ENCODE results near the gene RAD50.
A peak's percentile ranks its signal among the peaks of the same experiment; 100 is the strongest.
"Not testable (repeated sequence)": the region's sequence is repeated elsewhere in the genome, so short reads cannot be mapped to it uniquely, and the experiment has no call there.

Gene RAD50

DNA sequence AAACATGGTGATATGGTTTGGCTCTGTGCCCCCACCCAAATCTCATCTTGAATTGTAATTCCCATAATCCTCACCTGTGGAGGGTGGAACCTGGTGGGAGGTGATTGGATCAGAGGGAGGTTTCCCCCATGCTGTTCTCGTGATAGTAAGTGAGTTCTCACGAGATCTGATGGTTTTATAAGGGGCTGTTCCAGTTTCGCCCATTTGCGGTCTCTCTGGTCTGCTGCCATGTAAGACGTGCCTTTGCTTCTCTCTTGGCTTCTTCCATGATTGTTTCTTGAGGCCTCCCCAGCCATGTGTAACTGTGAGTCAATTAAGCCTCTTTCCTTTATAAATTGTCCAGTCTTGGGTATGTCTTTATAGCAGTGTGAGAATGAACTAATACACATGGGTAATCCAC lies 31.9 kb upstream of the RAD50 start:
- not testable (repeated sequence) for H2BK120ac ChIP-seq (ENCODE audit: low read depth, low read length); H4K8ac ChIP-seq (ENCODE audit: low read depth, low read length); H2BK5ac ChIP-seq (ENCODE audit: low read length); H3K27ac ChIP-seq (replicated peaks; ENCODE audit: low read length); H3K4me3 ChIP-seq (ENCODE audit: low read length in 2 of 2); H3K4ac ChIP-seq (ENCODE audit: low read length); H4K91ac ChIP-seq (ENCODE audit: low read depth, low read length, poor library complexity); DNase-seq (ENCODE audit: low spot score); H3K36me3 ChIP-seq (replicated peaks in 1 of 2; ENCODE audit: control insufficient read depth in 2 of 2, insufficient read depth in 2 of 2, low read length in 2 of 2); H3K14ac ChIP-seq (ENCODE audit: low read length); H2BK12ac ChIP-seq (ENCODE audit: low read length); H2BK15ac ChIP-seq (ENCODE audit: low read length); H3K18ac ChIP-seq (ENCODE audit: low read length); H3K79me1 ChIP-seq (ENCODE audit: low read depth, low read length); H3K23ac ChIP-seq (ENCODE audit: low read depth, low read length, poor library complexity); H2AFZ ChIP-seq (ENCODE audit: low read length); H3K9me3 ChIP-seq (replicated peaks in 1 of 2; ENCODE audit: control insufficient read depth in 2 of 2, insufficient read depth in 1 of 2, low read depth in 1 of 2, low read length in 2 of 2); H3K4me1 ChIP-seq (ENCODE audit: control insufficient read depth in 2 of 2, insufficient read depth in 1 of 2, low read depth in 1 of 2, low read length in 2 of 2); H3K9ac ChIP-seq (ENCODE audit: low read depth, low read length, poor library complexity); H3K4me2 ChIP-seq (ENCODE audit: insufficient read depth, low read length, poor library complexity, severe bottlenecking); H2AK5ac ChIP-seq (ENCODE audit: low read depth, low read length)
- H3K27me3 ChIP-seq (ENCODE audit: control insufficient read depth in 3 of 3, insufficient read depth in 3 of 3, low read depth in 1 of 3, low read length in 3 of 3), result peaks cover 0 to 14% (median 0%) of the 10 kb centered on the region in 3 experiments
- WGBS, 2 donors (ENCODE audit: extremely low coverage in 2 of 2, insufficient read length in 2 of 2, insufficient replicate concordance in 1 of 2), result no CpG with 5 or more reads among the region's 5 CpGs

- no peak overlapping the region for H3K27ac ChIP-seq (replicated peaks; ENCODE audit: low read length)
- H3K9ac ChIP-seq (ENCODE audit: low read depth, low read length, poor library complexity), result no peak overlapping the region
- no peak overlapping the region for H3K4ac ChIP-seq (ENCODE audit: low read length)
- peaks cover 0 to 14% (median 0%) of the 10 kb centered on the region in 3 experiments for H3K27me3 ChIP-seq (ENCODE audit: control insufficient read depth in 3 of 3, insufficient read depth in 3 of 3, low read depth in 1 of 3, low read length in 3 of 3)
- H2BK5ac ChIP-seq (ENCODE audit: low read length), result no peak overlapping the region
- H2AK5ac ChIP-seq (ENCODE audit: low read depth, low read length), result no peak overlapping the region
- H4K8ac ChIP-seq (ENCODE audit: low read depth, low read length), result no peak overlapping the region
- no peak overlapping the region for H3K4me2 ChIP-seq (ENCODE audit: insufficient read depth, low read length, poor library complexity, severe bottlenecking)
- H3K14ac ChIP-seq (ENCODE audit: low read length), result no peak overlapping the region
- peaks cover 2% of the 10 kb centered on the region for H3K79me1 ChIP-seq (ENCODE audit: low read depth, low read length)
- no peak overlapping the region for H4K91ac ChIP-seq (ENCODE audit: low read depth, low read length, poor library complexity)
- no peak overlapping the region for H2BK12ac ChIP-seq (ENCODE audit: low read length)
- no peak overlapping the region for H2BK15ac ChIP-seq (ENCODE audit: low read length)
- no peak overlapping the region for H3K18ac ChIP-seq (ENCODE audit: low read length)
- H3K9me3 ChIP-seq (replicated peaks in 1 of 2; ENCODE audit: control insufficient read depth in 2 of 2, insufficient read depth in 1 of 2, low read depth in 1 of 2, low read length in 2 of 2), result peaks cover 0 to 4% of the 10 kb centered on the region in 2 donors
- H3K4me3 ChIP-seq (ENCODE audit: low read length in 2 of 2), result no peak overlapping the region
- no peak overlapping the region for H3K23ac ChIP-seq (ENCODE audit: low read depth, low read length, poor library complexity)
- DNase-seq (ENCODE audit: low spot score), result no peak
- no peaks in the 10 kb centered on the region for H3K36me3 ChIP-seq (replicated peaks in 1 of 2; ENCODE audit: control insufficient read depth in 2 of 2, insufficient read depth in 2 of 2, low read length in 2 of 2)
- H3K4me1 ChIP-seq (ENCODE audit: control insufficient read depth in 2 of 2, insufficient read depth in 1 of 2, low read depth in 1 of 2, low read length in 2 of 2), result peaks cover 0 to 2% of the 10 kb centered on the region in 2 donors
- H2BK120ac ChIP-seq (ENCODE audit: low read depth, low read length), result no peak overlapping the region
- H2AFZ ChIP-seq (ENCODE audit: low read length), result no peak overlapping the region
Observed at GRCh38 chr5:132525299-132525724, 31.5 kb upstream of the RAD50 start.

DNA sequence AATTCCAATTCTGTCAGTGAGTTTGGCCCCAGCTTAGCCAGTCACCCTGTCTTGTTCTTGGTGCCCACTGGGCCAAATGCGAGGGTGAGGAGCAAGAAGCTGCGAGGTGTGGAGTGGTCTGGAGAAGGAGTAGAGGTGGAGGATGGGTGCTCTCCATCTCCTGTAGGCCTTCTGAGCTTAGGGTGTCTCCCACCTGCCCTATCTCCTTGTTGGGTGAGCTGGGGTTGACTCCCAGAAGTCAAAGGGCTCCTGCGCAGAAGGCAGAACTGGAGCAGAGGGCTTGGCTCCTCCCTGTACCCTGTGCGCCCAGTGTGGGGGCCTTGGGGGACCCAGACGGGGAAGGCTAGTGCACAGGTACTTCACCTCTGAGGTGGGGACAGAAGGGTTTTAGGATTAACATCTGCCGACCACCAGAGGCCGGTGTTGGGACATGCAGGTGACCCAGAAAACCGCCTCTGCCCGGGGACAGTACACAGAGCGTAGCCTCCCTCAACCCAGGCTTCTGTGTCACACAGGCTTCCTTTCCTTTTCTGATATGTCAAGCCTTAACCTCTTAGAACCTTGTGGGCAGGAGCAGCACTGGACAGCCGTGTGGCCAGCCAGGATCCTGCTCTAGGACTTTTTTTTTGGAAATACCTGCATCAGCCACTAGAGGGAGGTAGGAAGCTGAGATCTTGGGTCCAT lies 30.3 kb upstream of the RAD50 start:
- peaks cover 0 to 23% (median 0%) of the 10 kb centered on the region in 3 experiments for H3K27me3 ChIP-seq (ENCODE audit: control insufficient read depth in 3 of 3, insufficient read depth in 3 of 3, low read depth in 1 of 3, low read length in 3 of 3)
- peak overlapping the region; percentile 82 for H2BK15ac ChIP-seq (ENCODE audit: low read length)
- H2BK12ac ChIP-seq (ENCODE audit: low read length), result no peak overlapping the region
- H3K23ac ChIP-seq (ENCODE audit: low read depth, low read length, poor library complexity), result no peak overlapping the region
- H3K27ac ChIP-seq (replicated peaks; ENCODE audit: low read length), result no peak overlapping the region
- no peak overlapping the region for H4K91ac ChIP-seq (ENCODE audit: low read depth, low read length, poor library complexity)
- no peak overlapping the region for H4K8ac ChIP-seq (ENCODE audit: low read depth, low read length)
- no peaks in the 10 kb centered on the region for H3K36me3 ChIP-seq (replicated peaks in 1 of 2; ENCODE audit: control insufficient read depth in 2 of 2, insufficient read depth in 2 of 2, low read length in 2 of 2)
- peak overlapping the region; percentile 16 for H3K9ac ChIP-seq (ENCODE audit: low read depth, low read length, poor library complexity)
- no peak overlapping the region for H2BK120ac ChIP-seq (ENCODE audit: low read depth, low read length)
- H2BK5ac ChIP-seq (ENCODE audit: low read length), result no peak overlapping the region
- peaks cover 2% of the 10 kb centered on the region for H3K79me1 ChIP-seq (ENCODE audit: low read depth, low read length)
- no peaks in the 10 kb centered on the region for H3K9me3 ChIP-seq (replicated peaks in 1 of 2; ENCODE audit: control insufficient read depth in 2 of 2, insufficient read depth in 1 of 2, low read depth in 1 of 2, low read length in 2 of 2)
- H3K4ac ChIP-seq (ENCODE audit: low read length), result peak overlapping the region; percentile 8
- no peak overlapping the region for H3K18ac ChIP-seq (ENCODE audit: low read length)
- H2AK5ac ChIP-seq (ENCODE audit: low read depth, low read length), result peak overlapping the region; percentile 77
- no peak overlapping the region for H3K14ac ChIP-seq (ENCODE audit: low read length)
- peaks cover 0 to 2% of the 10 kb centered on the region in 2 donors for H3K4me1 ChIP-seq (ENCODE audit: control insufficient read depth in 2 of 2, insufficient read depth in 1 of 2, low read depth in 1 of 2, low read length in 2 of 2)
- no peak overlapping the region for H3K4me3 ChIP-seq (ENCODE audit: low read length in 2 of 2)
- H3K4me2 ChIP-seq (ENCODE audit: insufficient read depth, low read length, poor library complexity, severe bottlenecking), result peak overlapping the region; percentile 44
- peak overlapping the region; percentile 74 for H2AFZ ChIP-seq (ENCODE audit: low read length)
- DNase-seq (ENCODE audit: low spot score), result peak; percentile 69
- WGBS, 2 donors (ENCODE audit: extremely low coverage in 2 of 2, insufficient read length in 2 of 2, insufficient replicate concordance in 1 of 2), result no CpG with 5 or more reads among the region's 11 CpGs

DNA sequence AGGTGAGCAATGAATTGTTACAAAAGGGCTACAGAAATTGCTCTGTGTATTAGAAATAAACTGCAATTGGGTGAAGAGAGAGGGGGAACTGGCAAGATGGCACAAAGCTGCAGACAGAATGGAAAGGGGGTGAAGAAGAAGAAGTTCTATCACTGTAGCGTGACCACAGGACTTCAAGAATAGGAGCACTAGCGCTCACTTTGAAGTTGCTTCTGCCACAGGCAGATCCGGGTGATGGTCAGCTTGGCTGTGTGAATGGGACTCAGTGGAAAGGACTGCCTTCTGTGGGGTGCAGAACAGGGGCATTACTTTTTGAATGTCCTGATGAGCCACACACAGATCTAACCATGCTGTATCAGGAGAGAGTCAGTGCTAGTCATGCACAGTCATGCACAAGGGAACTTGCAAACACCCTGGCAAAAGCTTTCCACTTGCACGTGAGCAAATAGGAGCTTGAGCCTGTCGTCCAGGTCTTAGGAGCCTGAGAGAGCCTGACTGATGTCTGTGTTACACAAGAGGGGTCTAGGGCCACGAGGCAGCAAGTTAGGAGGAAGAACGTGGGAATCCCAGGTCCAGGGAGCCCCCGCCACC lies 29.7 kb upstream of the RAD50 start:
- Histone ChIP-seq H4K8ac (ENCODE audit: low read depth, low read length) (no peak overlapping the region), H3K4ac (ENCODE audit: low read length) (peak overlapping the region; percentile 53), H2BK5ac (ENCODE audit: low read length) (no peak overlapping the region), H3K4me2 (ENCODE audit: insufficient read depth, low read length, poor library complexity, severe bottlenecking) (no peak overlapping the region), H2BK12ac (ENCODE audit: low read length) (no peak overlapping the region), H3K27me3 (ENCODE audit: control insufficient read depth in 3 of 3, insufficient read depth in 3 of 3, low read depth in 1 of 3, low read length in 3 of 3) (peaks cover 0 to 28% (median 0%) of the 10 kb centered on the region in 3 experiments), H3K9me3 (replicated peaks in 1 of 2; ENCODE audit: control insufficient read depth in 2 of 2, insufficient read depth in 1 of 2, low read depth in 1 of 2, low read length in 2 of 2) (no peaks in the 10 kb centered on the region), H3K4me1 (ENCODE audit: control insufficient read depth in 2 of 2, insufficient read depth in 1 of 2, low read depth in 1 of 2, low read length in 2 of 2) (peaks cover 0 to 2% of the 10 kb centered on the region in 2 donors), H4K91ac (ENCODE audit: low read depth, low read length, poor library complexity) (no peak overlapping the region), H2AFZ (ENCODE audit: low read length) (peak overlapping the region; percentile 74), H3K4me3 (ENCODE audit: low read length in 2 of 2) (no peak overlapping the region), H3K23ac (ENCODE audit: low read depth, low read length, poor library complexity) (no peak overlapping the region), H3K14ac (ENCODE audit: low read length) (no peak overlapping the region), H2BK120ac (ENCODE audit: low read depth, low read length) (no peak overlapping the region), H3K36me3 (replicated peaks in 1 of 2; ENCODE audit: control insufficient read depth in 2 of 2, insufficient read depth in 2 of 2, low read length in 2 of 2) (no peaks in the 10 kb centered on the region), H3K27ac (replicated peaks; ENCODE audit: low read length) (no peak overlapping the region), H3K9ac (ENCODE audit: low read depth, low read length, poor library complexity) (no peak overlapping the region), H2BK15ac (ENCODE audit: low read length) (no peak overlapping the region), H3K18ac (ENCODE audit: low read length) (peak overlapping the region; percentile 18), H2AK5ac (ENCODE audit: low read depth, low read length) (no peak overlapping the region), H3K79me1 (ENCODE audit: low read depth, low read length) (peaks cover 2% of the 10 kb centered on the region)
- no CpG with 5 or more reads among the region's 8 CpGs for WGBS, 2 donors (ENCODE audit: extremely low coverage in 2 of 2, insufficient read length in 2 of 2, insufficient replicate concordance in 1 of 2)
- DNase-seq (ENCODE audit: low spot score), result no peak
